A673 (cell line): ENCODE measurements around the gene CASZ1. TPM values are rescaled to one million over a fixed set of nuclear protein-coding genes. Genes with fewer than 3 reads are reported as not detected.

ENCODE experiments used
- BruUV-seq: library from RNA; stranded (reverse); fragments of 400-500 nt; replicated peaks from 2 replicates; lab custom pipeline; 2021; lab: Mats Ljungman, UMichigan
- CTCF ChIA-PET: fragments of 300-600 bp; sonication (Branson Sonifier 250); formaldehyde crosslinking; loops from one replicate; lab custom pipeline; 2022; ENCODE audit warnings: antibody characterized with exemption; lab: Charles Lee
- POLR2A ChIA-PET: fragments of 300-600 bp; sonication (Branson Sonifier 250); formaldehyde crosslinking; loops from one replicate; lab custom pipeline; 2022; ENCODE audit warnings: antibody characterized with exemption; ENCODE audit not compliant: low non-redundant PET; lab: Charles Lee
- DNase-seq: peaks from one replicate; pipeline ENCODE4 v3.0.0-alpha.2; 2015; ENCODE audit warnings: low spot score
- H3K27ac ChIP-seq: fragments of 200-600 bp; sonication (generic); 2 replicates; pipeline ENCODE4 v1.5.1; 2016; ENCODE audit warnings: mixed run types, low read depth, mild to moderate bottlenecking, mixed read lengths, antibody characterized with exemption, low read length; ENCODE audit not compliant: poor library complexity, severe bottlenecking
- H3K27me3 ChIP-seq: fragments of 200-600 bp; sonication (generic); replicated peaks from 2 replicates; pipeline ENCODE4 v1.6.1; 2017; ENCODE audit warnings: mixed run types, low read depth, mild to moderate bottlenecking, mixed read lengths, antibody characterized with exemption, low read length; ENCODE audit not compliant: insufficient read depth, poor library complexity
- H3K36me3 ChIP-seq: fragments of 200-600 bp; sonication (generic); 2 replicates; pipeline ENCODE4 v1.6.1; 2016; ENCODE audit warnings: mixed run types, mild to moderate bottlenecking, mixed read lengths, antibody characterized with exemption, low read length; ENCODE audit not compliant: insufficient read depth, poor library complexity, severe bottlenecking
- H3K4me1 ChIP-seq: fragments of 200-600 bp; sonication (generic); 2 replicates; pipeline ENCODE4 v1.6.1; 2017; ENCODE audit warnings: mixed run types, mild to moderate bottlenecking, mixed read lengths, antibody characterized with exemption, low read length; ENCODE audit not compliant: insufficient read depth, poor library complexity, severe bottlenecking
- H3K4me3 ChIP-seq: fragments of 200-600 bp; sonication (generic); 2 replicates; pipeline ENCODE4 v1.5.1; 2016; ENCODE audit warnings: low read depth, mixed run types, mild to moderate bottlenecking, mixed read lengths, low read length; ENCODE audit not compliant: poor library complexity, severe bottlenecking
- H3K9me3 ChIP-seq: fragments of 200-600 bp; sonication (generic); 2 replicates; pipeline ENCODE4 v1.6.1; 2016; ENCODE audit warnings: mixed run types, low read depth, mild to moderate bottlenecking, mixed read lengths, antibody characterized with exemption, low read length; ENCODE audit not compliant: poor library complexity, severe bottlenecking
- CTCF ChIP-seq: fragments of 300-800, 200-600 bp; sonication (generic); conservative IDR thresholded peaks from 2 replicates; pipeline ENCODE4 v1.5.1; 2017; ENCODE audit warnings: low read depth, mild to moderate bottlenecking, antibody characterized with exemption, low read length, moderate library complexity, mixed read lengths
- EZH2 ChIP-seq: fragments of 200-600 bp; sonication (generic); IDR thresholded peaks from 2 replicates; pipeline ENCODE4 v1.6.1; 2017; ENCODE audit warnings: borderline replicate concordance, low read depth, mild to moderate bottlenecking, mixed read lengths, antibody characterized with exemption, low read length; ENCODE audit not compliant: poor library complexity, severe bottlenecking
- intact Hi-C: fragments of 100-400 bp; cut with micrococcal nuclease; formaldehyde crosslinking; loops from one replicate; pipeline ENCODE4 v1.10.0; 2022; ENCODE audit not compliant: unreplicated experiment
- total RNA-seq: library from RNA; stranded (reverse); gene quantifications from 2 replicates; pipeline ENCODE4 v1.2.3, GENCODE V29; 2021

The CASZ1 gene
- total RNA-seq, 1 experiment from 2014 or later: 1.9 TPM

- peaks cover 5% of the 10 kb centered on the region for H3K4me1 ChIP-seq
- intact Hi-C loops: no loop called here
- no peak for DNase-seq
- H3K36me3 ChIP-seq: no peaks in the 10 kb centered on the region
- ChIA-PET CTCF (no interaction called here), POLR2A (no interaction called here)
- H3K4me3 ChIP-seq: no peak overlapping the region
- H3K27ac ChIP-seq: no peak overlapping the region
- no peaks in the 10 kb centered on the region for H3K9me3 ChIP-seq
- H3K27me3 ChIP-seq: no peaks in the 10 kb centered on the region
- no peak for TF ChIP-seq CTCF
- no TSS peak for BruUV-seq
These were observed 137.2 kb downstream of the CASZ1 start for GRCh38 chr1:10659218-10659617.

DNA sequence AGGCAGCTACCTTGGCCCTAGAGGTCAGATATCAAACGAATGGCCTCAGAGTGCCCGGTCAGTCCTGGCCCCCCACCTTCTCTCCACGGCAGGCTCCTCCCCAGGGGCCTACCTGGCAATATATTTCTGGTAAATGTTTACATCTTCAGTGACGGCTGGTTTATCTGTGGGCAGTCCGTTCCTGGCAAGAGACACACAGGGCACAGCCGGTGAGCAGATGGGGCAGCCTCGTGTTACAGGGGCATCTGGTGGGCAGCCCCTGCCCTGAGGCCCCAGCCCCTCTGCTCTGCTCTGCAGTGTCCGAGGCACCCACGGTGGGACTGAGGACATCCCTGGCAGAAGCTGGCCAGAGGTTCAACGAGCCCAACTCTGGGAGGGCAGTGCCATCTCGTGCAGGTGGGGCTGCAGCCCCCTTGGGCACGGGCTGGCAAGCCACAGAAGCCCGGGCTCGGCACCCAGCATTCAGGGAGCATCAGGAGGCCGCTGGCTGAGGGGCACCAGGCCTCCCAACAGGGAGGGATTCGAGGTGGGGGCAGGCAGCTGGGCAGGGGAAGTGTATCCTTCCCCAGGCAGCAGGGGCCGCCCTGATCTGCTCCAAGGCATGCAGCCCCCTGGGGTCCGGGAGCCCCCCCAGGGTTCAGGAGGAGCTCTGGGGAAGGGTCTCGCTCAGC, 137.9 kb downstream of the CASZ1 start:
- no peaks in the 10 kb centered on the region for H3K27me3 ChIP-seq
- no peaks in the 10 kb centered on the region for H3K9me3 ChIP-seq
- ChIA-PET POLR2A (no interaction called here), CTCF (no interaction called here)
- DNase-seq: no peak
- TF ChIP-seq EZH2: no peak
- no peak for TF ChIP-seq CTCF
- no TSS peak for BruUV-seq
- H3K4me1 ChIP-seq: peaks cover 2% of the 10 kb centered on the region
- no peak overlapping the region for H3K27ac ChIP-seq
- H3K36me3 ChIP-seq: no peaks in the 10 kb centered on the region
- intact Hi-C loops: no loop called here
- no peak overlapping the region for H3K4me3 ChIP-seq

DNA sequence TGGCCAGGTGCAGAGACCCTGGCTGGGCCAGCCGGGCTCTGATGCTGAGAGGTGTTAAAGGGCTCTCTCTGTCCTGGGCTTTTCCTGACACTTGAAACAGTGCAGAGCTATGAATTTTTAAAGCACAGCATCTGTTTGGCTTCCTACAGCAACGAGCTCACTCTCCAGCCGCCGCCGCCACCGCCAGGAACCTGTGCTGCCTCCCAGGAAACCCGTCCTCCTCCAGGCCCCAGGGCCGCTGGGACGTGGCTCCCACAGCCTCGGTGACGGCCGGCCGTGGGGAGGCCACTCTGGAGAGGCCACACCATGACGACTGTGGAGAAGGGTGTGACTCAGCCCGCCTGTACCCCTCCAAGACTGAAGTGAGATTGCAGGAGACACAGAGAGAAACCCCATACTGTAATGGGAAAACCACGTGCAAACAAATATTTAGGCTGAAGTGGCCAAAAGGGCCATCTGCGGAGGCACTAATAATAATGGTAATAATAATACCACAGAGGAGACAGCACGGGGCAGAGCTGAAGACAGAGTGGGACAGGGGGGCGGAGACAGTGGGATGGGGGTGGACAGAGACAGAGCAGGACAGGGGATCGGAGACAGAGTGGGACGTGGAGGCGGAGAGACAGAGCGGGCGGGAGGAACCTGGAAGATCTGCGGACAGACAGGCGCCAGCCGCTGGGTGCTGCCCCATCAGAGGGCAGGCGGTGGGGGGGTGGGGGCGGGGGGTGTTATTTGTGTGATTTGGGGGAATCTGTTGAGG, 139.2 kb downstream of the CASZ1 start:
- H3K4me1 ChIP-seq: no peaks in the 10 kb centered on the region
- no peak for DNase-seq
- TF ChIP-seq EZH2: no peak
- no peak for TF ChIP-seq CTCF
- no peaks in the 10 kb centered on the region for H3K9me3 ChIP-seq
- no peak overlapping the region for H3K4me3 ChIP-seq
- intact Hi-C loops: no loop called here
- no peak overlapping the region for H3K27ac ChIP-seq
- ChIA-PET POLR2A (no interaction called here), CTCF (no interaction called here)
- H3K27me3 ChIP-seq: no peaks in the 10 kb centered on the region
- BruUV-seq: no TSS peak
- no peaks in the 10 kb centered on the region for H3K36me3 ChIP-seq
